Measurements from ENCODE around the gene SNX22.
A peak's percentile ranks its signal among the peaks of the same experiment; 100 is the strongest.
"Not testable (repeated sequence)": the region's sequence is repeated elsewhere in the genome, so short reads cannot be mapped to it uniquely, and the experiment has no call there.

SNX22 gene

GRCh38 chr15:64151727-64152506 lies at the start of gene SNX22:
Gene SNX22, plus strand, starts transcription at chr15:64151731. Its CDS starts 45 bp downstream, at chr15:64151776.
- DNase-seq (ENCODE audit: low spot score) = no peak

- no peak for DNase-seq (ENCODE audit: low spot score)
Observed at GRCh38 chr15:64102497-64102896, 49.0 kb upstream of the SNX22 start.

- no peak for DNase-seq (ENCODE audit: low spot score)
Observed at GRCh38 chr15:64105113-64105704, 46.3 kb upstream of the SNX22 start.

DNA sequence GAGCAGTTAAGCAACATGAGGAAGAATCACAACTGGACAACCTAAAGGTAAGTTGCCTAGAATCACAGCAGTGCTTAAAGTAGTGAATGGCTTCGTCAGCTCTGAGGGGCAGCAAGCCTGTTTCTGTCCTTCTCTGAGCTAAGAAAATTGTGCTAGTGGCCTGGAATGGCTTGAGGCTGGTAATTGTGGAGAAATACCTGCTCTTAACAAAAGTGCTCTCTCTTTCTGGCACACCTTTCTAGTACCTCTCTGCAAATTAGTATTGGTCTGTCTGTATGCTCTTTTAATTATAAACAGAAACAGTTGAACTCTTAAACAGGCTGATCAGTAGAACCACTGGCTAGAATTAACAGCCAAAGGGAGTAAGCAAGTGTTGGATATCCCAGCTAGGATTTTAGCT lies 44.2 kb upstream of the SNX22 start:
- DNase-seq (ENCODE audit: low spot score) = no peak

- not testable (repeated sequence) for DNase-seq (ENCODE audit: low spot score)
Observed at GRCh38 chr15:64110108-64110701, 41.3 kb upstream of the SNX22 start.

GRCh38 chr15:64110950-64111678 lies 40.4 kb upstream of the SNX22 start:
- DNase-seq (ENCODE audit: low spot score) = no peak

- DNase-seq (ENCODE audit: low spot score) = no peak
Observed at GRCh38 chr15:64111679-64112050, 39.9 kb upstream of the SNX22 start.

- no peak for DNase-seq (ENCODE audit: low spot score)
Observed at GRCh38 chr15:64112073-64112772, 39.3 kb upstream of the SNX22 start.

- no peak for DNase-seq (ENCODE audit: low spot score)
Observed at GRCh38 chr15:64112904-64113303, 38.6 kb upstream of the SNX22 start.

- DNase-seq (ENCODE audit: low spot score) = no peak
Observed at GRCh38 chr15:64117759-64118487, 33.6 kb upstream of the SNX22 start.

DNA sequence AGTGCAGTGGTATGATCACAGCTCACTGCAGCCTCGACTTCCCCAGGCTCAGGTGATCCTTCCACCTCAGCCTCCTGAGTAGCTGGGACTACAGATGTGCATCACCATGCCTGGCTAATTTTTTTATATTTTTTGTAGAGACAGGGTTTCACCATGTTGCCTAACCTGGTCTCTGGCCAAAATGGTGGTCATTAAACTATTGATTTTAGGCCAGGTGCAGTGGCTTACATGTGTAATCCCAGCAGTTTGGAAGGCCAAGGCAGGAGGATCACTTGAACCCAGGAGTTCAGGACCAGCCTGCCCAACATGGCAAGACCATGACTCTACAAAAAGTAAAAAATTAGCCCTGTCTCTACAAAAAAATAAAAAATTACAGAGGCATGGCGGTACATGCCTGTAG lies 31.2 kb upstream of the SNX22 start:
- not testable (repeated sequence) for DNase-seq (ENCODE audit: low spot score)

GRCh38 chr15:64121614-64122013 lies 29.9 kb upstream of the SNX22 start:
- no peak for DNase-seq (ENCODE audit: low spot score)

- no peak for DNase-seq (ENCODE audit: low spot score)
Observed at GRCh38 chr15:64122444-64122843, 29.1 kb upstream of the SNX22 start.

DNA sequence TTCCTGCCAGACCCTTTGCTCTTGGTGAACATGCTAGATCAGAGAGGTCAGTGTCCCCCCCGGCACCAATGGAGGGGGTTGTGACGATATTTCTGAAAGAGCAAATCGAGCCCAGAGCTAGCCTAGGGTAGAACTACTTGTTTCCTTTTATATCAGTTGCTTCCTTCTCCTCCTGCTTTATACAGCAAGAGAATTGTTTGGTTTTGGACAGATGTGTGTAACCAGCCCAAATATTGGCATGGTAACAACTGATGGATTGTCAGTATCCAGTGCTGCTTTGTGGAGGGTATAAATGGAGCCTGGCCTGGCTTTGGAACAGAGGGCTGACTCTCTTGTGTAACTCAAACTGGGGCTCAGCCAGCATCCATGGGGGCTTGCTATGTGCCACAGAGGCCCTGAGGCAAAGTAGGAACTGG lies 28.6 kb upstream of the SNX22 start:
- peak; percentile 99 for DNase-seq (ENCODE audit: low spot score)

- DNase-seq (ENCODE audit: low spot score) = no peak
Observed at GRCh38 chr15:64125978-64126377, 25.6 kb upstream of the SNX22 start.

- no peak for DNase-seq (ENCODE audit: low spot score)
Observed at GRCh38 chr15:64127521-64128270, 23.8 kb upstream of the SNX22 start.

DNA sequence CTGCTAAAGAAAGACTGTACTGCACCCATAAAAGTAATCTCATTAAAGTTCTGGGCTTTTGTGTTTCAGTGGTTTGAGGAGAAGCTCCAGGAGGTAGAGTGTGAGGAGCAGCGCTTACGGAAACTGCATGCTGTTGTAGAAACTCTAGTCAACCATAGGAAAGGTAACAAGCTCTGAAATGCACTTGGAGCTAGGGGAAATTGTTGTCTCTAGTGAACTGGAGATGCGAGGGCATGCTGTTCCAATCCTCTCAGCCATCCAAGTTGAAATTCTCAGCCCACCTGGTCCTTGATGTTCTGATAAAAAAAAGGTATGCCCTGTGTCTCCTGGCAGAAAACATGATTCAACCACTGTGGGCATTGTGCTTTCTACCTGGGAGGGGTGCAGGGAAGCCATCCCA lies 21.4 kb upstream of the SNX22 start:
- no peak for DNase-seq (ENCODE audit: low spot score)

GRCh38 chr15:64131547-64131946 lies 20.0 kb upstream of the SNX22 start:
- peak; percentile 71 for DNase-seq (ENCODE audit: low spot score)

DNA sequence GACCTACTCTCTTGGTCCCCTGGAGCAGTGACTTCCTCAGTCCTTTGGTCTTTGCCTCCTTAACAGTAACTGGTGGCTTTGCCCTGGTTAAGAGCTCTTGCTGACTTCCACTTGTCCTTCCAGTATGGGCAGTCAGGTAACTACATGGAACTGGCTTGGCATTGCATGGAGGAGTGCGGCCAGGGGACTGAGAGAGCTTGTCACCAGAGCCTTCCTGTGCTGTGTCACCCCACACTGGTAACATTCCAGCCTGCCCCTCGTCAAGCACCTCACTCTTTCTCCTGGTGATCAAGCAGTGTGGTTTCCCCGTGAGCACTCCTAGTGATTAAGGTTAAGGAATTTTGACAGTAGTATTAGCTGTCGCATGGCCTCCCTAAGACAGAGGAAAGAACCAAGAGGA lies 19.3 kb upstream of the SNX22 start:
- no peak for DNase-seq (ENCODE audit: low spot score)

DNA sequence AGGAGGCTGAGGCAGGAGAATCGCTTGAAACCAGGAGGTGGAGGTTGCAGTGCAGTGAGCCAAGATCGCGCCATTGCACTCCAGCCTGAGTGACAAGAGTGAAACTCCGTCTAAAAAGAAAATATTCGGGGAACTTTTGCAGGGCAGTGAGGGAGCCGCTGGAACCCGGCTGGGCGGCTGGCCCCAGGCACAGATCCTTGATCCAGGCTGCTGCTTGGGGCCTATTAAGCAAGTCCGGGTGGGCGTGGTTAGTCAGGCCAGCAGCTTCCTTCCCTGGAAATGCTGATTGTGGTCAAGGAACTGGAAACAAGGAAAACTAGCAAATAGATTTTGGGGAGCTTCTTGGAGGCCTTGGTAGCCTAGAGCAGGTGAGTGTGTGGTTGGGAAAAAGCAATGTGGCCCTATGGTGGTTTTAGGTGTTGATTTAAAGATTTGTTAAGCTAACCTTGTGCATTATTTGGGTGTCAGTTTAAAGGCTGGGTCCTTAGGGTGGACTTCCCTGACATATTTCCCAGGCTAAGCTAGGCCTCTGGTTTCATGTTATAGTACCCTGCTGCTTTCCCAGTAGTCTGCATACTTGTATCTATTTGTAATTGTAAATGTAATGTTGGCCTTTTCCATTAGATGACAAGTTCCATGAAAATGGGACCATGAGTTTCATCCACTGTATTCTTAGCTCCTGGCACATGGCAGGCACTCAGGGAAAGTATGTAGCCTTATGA lies 17.7 kb upstream of the SNX22 start:
- no peak for DNase-seq (ENCODE audit: low spot score)

All from globus pallidus (tissue), 1 donor.